CD4-positive, alpha-beta T cell treated with Interleukin-12 subunit alpha and Interleukin-12 subunit beta, for 1 hour (primary cell): Measurements from ENCODE around the gene MAOB.
"Not testable (repeated sequence)": the region's sequence is repeated elsewhere in the genome, so short reads cannot be mapped to it uniquely, and the experiment has no call there.

Experiments
- DNase-seq: peaks from one replicate; pipeline ENCODE4 v3.0.0-alpha.2; 2020

MAOB gene

DNA sequence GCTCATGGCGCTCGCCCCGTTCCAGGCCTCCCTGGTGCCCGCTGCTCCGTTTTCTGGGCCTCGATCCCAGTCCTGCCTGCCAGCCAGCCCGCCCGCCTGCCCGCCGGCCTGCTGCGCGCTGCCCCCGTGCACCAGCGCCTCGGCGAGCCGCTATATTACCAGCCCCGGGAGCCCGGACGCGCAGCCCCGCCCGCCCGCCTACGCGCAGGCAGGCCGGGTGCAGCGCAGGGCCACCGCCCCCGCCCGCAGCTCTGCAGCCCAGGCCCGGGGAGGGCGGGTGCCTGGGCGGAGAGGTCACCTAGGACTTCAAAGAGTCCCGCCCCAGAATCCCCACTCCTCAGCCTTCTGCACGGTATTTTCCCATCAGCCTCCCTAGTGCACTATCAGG lies at the start of gene MAOB:
TSS of gene MAOB (minus strand) at position 157 of the 388 bp plus-strand sequence. CDS start at position 6, 151 bp downstream.
- no peak for DNase-seq

DNA sequence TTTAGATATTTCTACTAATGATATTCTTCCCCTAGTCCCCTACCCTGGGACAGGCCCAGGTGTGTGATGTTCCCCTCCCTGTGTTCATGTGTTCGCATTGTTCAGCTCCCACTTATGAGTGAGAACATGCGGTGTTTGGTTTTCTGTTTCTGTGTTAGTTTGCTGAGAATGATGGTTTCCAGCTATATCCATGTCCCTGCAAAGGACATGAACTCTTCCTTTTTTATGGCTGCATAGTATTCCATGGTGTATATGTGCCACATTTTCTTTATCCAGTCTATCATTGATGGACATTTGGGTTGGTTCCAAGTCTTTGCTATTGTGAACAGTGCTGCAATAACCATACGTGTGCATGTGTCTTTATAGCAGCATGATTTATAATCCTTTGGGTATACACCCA lies 39.8 kb upstream of the MAOB start:
- not testable (repeated sequence) for DNase-seq

DNA sequence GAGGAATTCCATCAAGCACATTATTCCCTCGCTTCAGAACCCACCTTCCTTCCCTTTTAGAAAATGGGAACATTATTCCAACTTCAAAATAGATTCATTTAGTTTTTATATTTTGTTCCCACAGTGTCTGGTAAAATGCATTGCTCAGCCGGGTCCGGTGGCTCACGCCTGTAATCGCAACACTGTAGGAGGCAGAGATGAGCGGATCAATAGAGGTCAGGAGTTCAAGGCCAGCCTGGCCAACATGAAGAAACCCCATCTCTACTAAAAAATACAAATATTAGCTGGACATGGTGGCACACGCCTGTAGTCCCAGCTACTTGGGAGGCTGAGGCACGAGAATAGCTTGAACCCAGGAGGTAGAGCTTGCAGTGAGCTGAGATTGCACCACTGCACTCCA lies 28.5 kb upstream of the MAOB start:
- not testable (repeated sequence) for DNase-seq

GRCh38 chrX:43910012-43910411 lies 27.8 kb upstream of the MAOB start:
- no peak for DNase-seq

- DNase-seq, result no peak
Observed at GRCh38 chrX:43909141-43909540, 26.9 kb upstream of the MAOB start.

DNA sequence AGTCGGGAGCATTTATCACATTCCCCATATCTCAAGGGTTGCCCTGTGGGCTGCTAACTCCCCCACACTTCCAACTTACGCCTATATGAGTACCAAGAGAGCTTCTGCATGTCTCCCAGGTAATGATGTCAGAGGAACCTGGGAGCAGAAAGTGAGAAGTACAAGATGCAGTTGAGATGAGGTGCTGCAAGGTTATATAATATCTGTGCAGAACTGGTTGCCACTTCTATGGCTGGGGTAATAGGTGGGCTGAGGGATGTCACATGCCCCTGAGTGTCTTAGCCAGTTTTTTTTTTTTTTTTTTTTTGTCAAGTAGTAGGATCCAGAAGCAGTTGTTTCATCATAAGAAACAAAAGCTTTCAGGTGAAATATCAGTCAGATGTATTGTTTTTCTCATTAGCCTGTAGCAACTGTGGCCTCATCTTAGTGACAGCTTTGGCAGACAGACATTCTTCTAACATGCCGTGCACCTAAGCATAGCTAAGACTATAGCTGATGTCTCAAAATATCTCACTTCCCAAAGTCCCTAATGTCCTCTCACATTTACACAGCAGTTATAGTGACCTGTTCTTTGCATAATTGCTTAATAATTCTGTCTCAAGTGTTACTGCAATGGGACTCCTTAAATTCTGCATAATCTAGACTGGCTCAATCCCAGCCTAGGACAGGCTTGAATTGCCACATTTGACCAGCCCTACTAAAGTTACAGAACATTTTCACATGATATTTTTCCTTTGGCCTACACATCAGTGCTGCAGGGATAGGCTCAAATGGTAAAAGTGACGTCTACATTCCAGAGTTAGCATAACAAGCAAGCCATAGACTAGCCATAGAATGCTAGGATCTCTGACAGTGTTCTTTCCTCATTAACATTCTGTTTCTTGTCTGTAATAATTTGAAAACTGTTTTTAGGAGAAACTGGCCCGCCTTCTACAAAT lies 17.9 kb upstream of the MAOB start:
- DNase-seq, result no peak

GRCh38 chrX:43898406-43899035 lies 16.3 kb upstream of the MAOB start:
- no peak for DNase-seq

DNA sequence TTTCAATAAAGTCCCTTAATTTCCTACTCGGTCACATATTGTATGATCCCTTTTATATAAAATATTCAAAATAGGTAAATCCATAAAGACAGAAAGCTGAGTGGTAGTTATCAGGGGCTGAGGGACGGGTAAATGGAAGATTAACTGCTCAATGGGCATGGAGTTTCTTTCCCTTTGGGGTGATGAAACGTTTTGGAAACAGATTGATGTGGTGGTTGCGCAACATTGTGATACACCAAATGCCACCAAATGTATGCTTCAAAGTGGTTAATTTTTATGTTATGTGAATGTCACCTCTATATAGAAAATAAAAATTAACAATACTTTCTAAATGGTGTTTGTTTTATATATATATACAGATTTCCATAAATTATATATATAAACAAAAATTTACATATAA lies 15.0 kb upstream of the MAOB start:
- no peak for DNase-seq

DNA sequence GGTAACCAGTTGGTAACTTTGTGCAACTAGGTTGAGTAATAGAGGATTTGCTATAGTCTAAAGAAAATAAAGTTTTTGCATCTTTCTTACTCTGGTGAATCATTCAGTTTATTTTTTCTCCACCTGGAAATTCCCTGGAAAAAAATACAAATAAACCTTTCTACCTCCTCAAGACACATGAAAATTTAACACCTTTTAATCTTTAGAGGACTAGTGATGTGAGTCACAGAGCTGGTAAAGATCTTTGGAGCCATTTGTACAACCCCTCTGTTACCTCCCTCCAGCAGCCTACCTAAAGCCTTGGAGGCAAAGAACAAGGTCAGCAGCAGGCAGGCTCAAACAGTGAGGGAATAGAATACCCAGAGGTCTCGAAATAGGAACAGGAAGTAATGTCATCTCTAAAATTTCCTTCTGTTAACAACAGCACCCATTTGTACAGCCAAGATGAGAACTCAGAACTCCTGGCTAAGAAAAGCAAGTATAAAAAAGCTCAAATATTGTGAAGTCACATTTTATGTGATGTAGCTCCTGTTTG lies 10.2 kb upstream of the MAOB start:
- DNase-seq, result no peak

DNA sequence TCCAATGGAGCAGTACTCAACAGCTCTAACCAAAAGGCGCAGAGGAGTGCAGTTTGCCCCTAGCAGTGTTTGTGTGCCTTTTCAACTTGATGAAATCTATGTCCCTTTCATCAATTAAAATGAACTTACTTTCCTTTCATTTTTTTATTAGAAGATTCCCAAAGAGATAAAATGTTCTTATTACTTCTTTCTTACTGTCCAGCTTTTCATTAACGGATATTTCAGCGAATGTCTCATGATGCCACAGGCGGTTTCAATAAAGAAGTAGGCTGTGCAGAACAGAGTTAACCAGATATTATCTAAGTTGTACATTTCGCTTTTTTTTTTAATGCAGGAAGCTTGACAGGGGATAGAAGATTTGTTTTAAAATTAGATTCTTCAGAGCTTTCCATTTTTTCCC lies 3.4 kb upstream of the MAOB start:
- DNase-seq, result no peak

DNA sequence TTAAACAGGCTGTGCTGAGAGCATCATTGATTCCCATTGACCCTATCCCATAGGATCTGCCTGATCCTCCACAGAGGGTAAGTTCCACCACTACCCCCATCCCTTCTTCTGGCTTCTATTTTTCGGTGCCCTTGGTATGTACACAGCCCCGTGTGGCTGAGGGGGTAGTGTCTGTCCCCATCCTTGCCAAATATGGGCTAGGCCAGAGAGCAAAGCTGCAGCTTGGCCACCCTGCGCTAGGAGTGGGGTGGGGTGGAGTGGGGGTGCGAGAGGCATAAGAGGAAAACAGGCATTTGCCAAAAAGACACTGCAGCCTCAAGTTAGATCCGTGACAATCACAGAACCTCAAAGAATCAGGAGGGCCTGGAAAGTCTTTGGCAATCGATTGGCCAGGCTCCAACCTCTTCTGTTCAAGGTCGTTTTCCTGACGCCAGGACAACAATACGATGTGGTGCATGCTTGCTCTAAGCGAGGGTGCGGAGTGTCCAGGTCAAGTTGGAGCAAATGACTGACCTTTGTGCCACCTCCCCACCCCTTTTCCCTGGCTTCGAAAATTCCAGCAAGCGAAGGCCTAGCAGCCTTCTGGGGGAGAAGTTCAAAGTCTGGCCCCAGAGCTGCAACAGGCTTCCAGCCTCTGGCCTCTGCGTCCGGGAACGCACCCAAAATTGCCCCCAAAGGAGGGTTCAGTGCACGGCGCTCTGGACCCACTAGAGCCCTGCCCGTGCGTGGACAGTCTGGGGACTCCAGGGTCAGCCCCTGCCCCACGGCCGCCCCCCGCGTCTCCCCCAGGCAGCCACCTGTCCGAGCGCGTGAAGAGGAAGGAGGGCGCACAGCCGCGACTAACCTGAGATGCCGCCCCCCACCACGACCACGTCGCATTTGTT lies 598 bp downstream of the MAOB start:
- no peak for DNase-seq

DNA sequence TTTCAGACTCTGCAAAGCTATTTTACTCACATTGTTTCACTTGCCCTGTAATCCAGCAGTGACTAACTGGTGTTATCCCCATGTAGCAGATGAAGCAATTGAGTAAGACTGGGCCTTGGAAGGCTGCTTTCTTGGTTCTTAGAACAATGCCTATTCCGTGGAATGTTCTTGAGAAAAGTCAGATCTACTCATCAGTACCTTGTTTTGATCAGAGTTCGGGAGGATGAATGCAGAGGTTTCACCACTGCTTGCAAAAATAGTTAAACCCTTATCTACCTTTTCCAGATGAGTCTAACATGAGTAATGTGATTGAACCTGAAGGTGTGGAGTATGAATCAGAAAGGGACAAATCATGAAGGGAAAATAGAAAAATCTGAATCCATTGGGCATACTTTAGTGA lies 1.8 kb downstream of the MAOB start:
- no peak for DNase-seq

- no peak for DNase-seq
Observed at GRCh38 chrX:43878906-43879526, 3.2 kb downstream of the MAOB start.

- DNase-seq, result no peak
Observed at GRCh38 chrX:43876680-43877079, 5.6 kb downstream of the MAOB start.

- no peak for DNase-seq
Observed at GRCh38 chrX:43870758-43871419, 11.4 kb downstream of the MAOB start.

DNA sequence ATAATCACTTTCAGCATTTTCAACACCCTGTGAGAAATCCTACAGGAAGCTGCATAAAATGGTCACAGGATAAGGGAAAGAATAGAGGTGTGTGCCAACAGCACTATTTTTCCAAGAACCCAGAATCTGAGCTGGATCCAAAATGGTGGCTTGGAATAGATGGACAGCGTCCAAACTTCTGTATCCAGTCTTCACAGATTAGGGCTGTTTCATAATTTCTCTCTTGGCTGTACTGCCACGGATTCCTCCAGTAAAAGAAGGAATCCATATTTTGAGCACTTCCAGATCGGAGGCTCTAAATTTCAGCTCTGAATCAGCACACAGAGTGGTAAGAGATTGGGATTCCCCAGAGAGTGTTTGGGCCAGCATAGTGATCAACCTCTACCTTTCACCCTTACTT lies 12.2 kb downstream of the MAOB start:
- DNase-seq, result no peak

- no peak for DNase-seq
Observed at GRCh38 chrX:43868791-43869190, 13.5 kb downstream of the MAOB start.

GRCh38 chrX:43866423-43866822 lies 15.8 kb downstream of the MAOB start:
- DNase-seq, result no peak

- no peak for DNase-seq
Observed at GRCh38 chrX:43865791-43866190, 16.5 kb downstream of the MAOB start.

- DNase-seq, result no peak
Observed at GRCh38 chrX:43862434-43862833, 19.8 kb downstream of the MAOB start.

- DNase-seq, result no peak
Observed at GRCh38 chrX:43861750-43862149, 20.5 kb downstream of the MAOB start.
